SK-N-SH treated with all-trans-retinoic acid at 6 μM for 48 hours (cell line): ENCODE data around the gene RAF1.

ENCODE experiments used
- ATAC-seq: fragments of 200-7000 bp; cut with Tn5 transposase; 3 replicates; pipeline ENCODE4 v1.9.1; 2020; ENCODE audit warnings: mild to moderate bottlenecking, moderate library complexity
- BACH2 ChIP-seq: fragments of 250-450 bp; sonication (Bioruptor Pico); IDR thresholded peaks from 2 replicates; pipeline ENCODE4 v1.9.0; 2021; ENCODE audit warnings: mild to moderate bottlenecking, borderline replicate concordance
- CSDC2 ChIP-seq: fragments of 250-450 bp; sonication (Bioruptor Pico); IDR thresholded peaks from 2 replicates; pipeline ENCODE4 v1.5.0; 2020; ENCODE audit warnings: mild to moderate bottlenecking, moderate library complexity
- CSRNP3 ChIP-seq: fragments of 250-450 bp; sonication (Bioruptor Pico); IDR thresholded peaks from 2 replicates; pipeline ENCODE4 v1.5.1; 2021; ENCODE audit warnings: mild to moderate bottlenecking, moderate library complexity
- ESRRG ChIP-seq: fragments of 250-450 bp; sonication (Bioruptor Pico); IDR thresholded peaks from 2 replicates; pipeline ENCODE4 v1.6.1; 2021; ENCODE audit warnings: mild to moderate bottlenecking
- GLIS3 ChIP-seq: fragments of 250-450 bp; sonication (Bioruptor Pico); IDR thresholded peaks from 2 replicates; pipeline ENCODE4 v1.5.0; 2020; ENCODE audit warnings: mild to moderate bottlenecking, moderate library complexity
- ISL1 ChIP-seq: fragments of 250-450 bp; sonication (Bioruptor Pico); IDR thresholded peaks from 2 replicates; pipeline ENCODE4 v2.1.2; 2022; ENCODE audit warnings: mild to moderate bottlenecking, moderate library complexity
- OSR1 ChIP-seq: fragments of 250-450 bp; sonication (Bioruptor Pico); IDR thresholded peaks from 2 replicates; pipeline ENCODE4 v1.8.0; 2022; ENCODE audit warnings: moderate library complexity, mild to moderate bottlenecking, inconsistent platforms
- PATZ1 ChIP-seq: fragments of 250-450 bp; sonication (Bioruptor Pico); IDR thresholded peaks from 2 replicates; pipeline ENCODE4 v1.8.0; 2020; ENCODE audit warnings: mild to moderate bottlenecking, moderate library complexity, borderline replicate concordance
- POU6F1 ChIP-seq: fragments of 250-450 bp; sonication (Bioruptor Pico); IDR thresholded peaks from 2 replicates; pipeline ENCODE4 v1.8.0; 2021; ENCODE audit warnings: low read depth, mild to moderate bottlenecking, moderate library complexity, borderline replicate concordance
- PPARA ChIP-seq: fragments of 250-450 bp; sonication (Bioruptor Pico); IDR thresholded peaks from 2 replicates; pipeline ENCODE4 v1.5.0; 2020; ENCODE audit warnings: mild to moderate bottlenecking, borderline replicate concordance
- TCF4 ChIP-seq: fragments of 250-450 bp; sonication (Bioruptor Pico); IDR thresholded peaks from 2 replicates; pipeline ENCODE4 v1.8.0; 2021; ENCODE audit warnings: mild to moderate bottlenecking, moderate library complexity, borderline replicate concordance
- TOX ChIP-seq: fragments of 250-450 bp; sonication (Bioruptor Pico); IDR thresholded peaks from 2 replicates; pipeline ENCODE4 v1.8.0; 2021; ENCODE audit warnings: mild to moderate bottlenecking, moderate library complexity, borderline replicate concordance
- TSHZ2 ChIP-seq: fragments of 250-450 bp; sonication (Bioruptor Pico); IDR thresholded peaks from 2 replicates; pipeline ENCODE4 v1.5.0; 2020; ENCODE audit warnings: mild to moderate bottlenecking, moderate library complexity
- ZC3H10 ChIP-seq: fragments of 250-450 bp; sonication (Bioruptor Pico); IDR thresholded peaks from 2 replicates; pipeline ENCODE4 v1.5.1; 2021; ENCODE audit warnings: mild to moderate bottlenecking, moderate library complexity
- ZFP3 ChIP-seq: fragments of 250-450 bp; sonication (Bioruptor Pico); IDR thresholded peaks from 2 replicates; pipeline ENCODE4 v1.5.0; 2020; ENCODE audit warnings: mild to moderate bottlenecking, moderate library complexity
- ZFP30 ChIP-seq: fragments of 450-650 bp; formaldehyde crosslinking; IDR thresholded peaks from 2 replicates; pipeline ENCODE4 v1.5.0; 2022; ENCODE audit warnings: mild to moderate bottlenecking, moderate library complexity
- ZNF565 ChIP-seq: fragments of 450-650 bp; formaldehyde crosslinking; conservative IDR thresholded peaks from 2 replicates; pipeline ENCODE4 v1.5.0; 2020; ENCODE audit warnings: low read depth, mild to moderate bottlenecking, moderate library complexity
- ZNF70 ChIP-seq: fragments of 450-650 bp; formaldehyde crosslinking; IDR thresholded peaks from 2 replicates; pipeline ENCODE4 v1.5.0; 2020; ENCODE audit warnings: mild to moderate bottlenecking, moderate library complexity
- ZNF8 ChIP-seq: fragments of 450-650 bp; formaldehyde crosslinking; IDR thresholded peaks from 2 replicates; pipeline ENCODE4 v1.5.0; 2020; ENCODE audit warnings: mild to moderate bottlenecking, moderate library complexity
- TF ChIP-seq, protein P1 (sequence below): fragments of 250-450 bp; sonication (Bioruptor Pico); IDR thresholded peaks from 2 replicates; pipeline ENCODE4 v1.5.1; 2020; ENCODE audit warnings: low read depth, mild to moderate bottlenecking, moderate library complexity

RAF1 gene

GRCh38 chr3:12568747-12569146 lies 95.2 kb downstream of the RAF1 start:
- TF ChIP-seq GLIS3 (CRISPR knock-in tag) (no peak), CSDC2 (CRISPR knock-in tag) (no peak), POU6F1 (no peak), TSHZ2 (CRISPR knock-in tag) (no peak), BACH2 (CRISPR knock-in tag) (no peak), PPARA (CRISPR knock-in tag) (no peak), ZNF70 (CRISPR knock-in tag) (no peak), ZC3H10 (CRISPR knock-in tag) (no peak), OSR1 (CRISPR knock-in tag) (no peak), PATZ1 (CRISPR knock-in tag) (no peak), ZFP30 (CRISPR knock-in tag) (no peak), CSRNP3 (CRISPR knock-in tag) (no peak), ZNF565 (CRISPR knock-in tag) (no peak), TOX (CRISPR knock-in tag) (no peak), ZNF8 (CRISPR knock-in tag) (no peak), TCF4 (CRISPR knock-in tag) (no peak), ESRRG (CRISPR knock-in tag) (no peak), ZFP3 (CRISPR knock-in tag) (no peak)
- TF ChIP-seq, protein P1, sequence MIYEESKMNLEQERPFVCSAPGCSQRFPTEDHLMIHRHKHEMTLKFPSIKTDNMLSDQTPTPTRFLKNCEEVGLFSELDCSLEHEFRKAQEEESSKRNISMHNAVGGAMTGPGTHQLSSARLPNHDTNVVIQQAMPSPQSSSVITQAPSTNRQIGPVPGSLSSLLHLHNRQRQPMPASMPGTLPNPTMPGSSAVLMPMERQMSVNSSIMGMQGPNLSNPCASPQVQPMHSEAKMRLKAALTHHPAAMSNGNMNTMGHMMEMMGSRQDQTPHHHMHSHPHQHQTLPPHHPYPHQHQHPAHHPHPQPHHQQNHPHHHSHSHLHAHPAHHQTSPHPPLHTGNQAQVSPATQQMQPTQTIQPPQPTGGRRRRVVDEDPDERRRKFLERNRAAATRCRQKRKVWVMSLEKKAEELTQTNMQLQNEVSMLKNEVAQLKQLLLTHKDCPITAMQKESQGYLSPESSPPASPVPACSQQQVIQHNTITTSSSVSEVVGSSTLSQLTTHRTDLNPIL (CRISPR knock-in tag), result no peak
- ATAC-seq, result no peak

GRCh38 chr3:12566976-12567375 lies 96.9 kb downstream of the RAF1 start:
- ATAC-seq, result no peak
- TF ChIP-seq ISL1 (no peak), OSR1 (CRISPR knock-in tag) (no peak), ZNF565 (CRISPR knock-in tag) (no peak), TCF4 (CRISPR knock-in tag) (no peak), TSHZ2 (CRISPR knock-in tag) (no peak), BACH2 (CRISPR knock-in tag) (no peak), TOX (CRISPR knock-in tag) (no peak), ZNF70 (CRISPR knock-in tag) (no peak), PPARA (CRISPR knock-in tag) (no peak), CSDC2 (CRISPR knock-in tag) (no peak), GLIS3 (CRISPR knock-in tag) (no peak), ZFP3 (CRISPR knock-in tag) (no peak), ZNF8 (CRISPR knock-in tag) (no peak)
